ENCODE measurements around the gene SPAG7.

DNA sequence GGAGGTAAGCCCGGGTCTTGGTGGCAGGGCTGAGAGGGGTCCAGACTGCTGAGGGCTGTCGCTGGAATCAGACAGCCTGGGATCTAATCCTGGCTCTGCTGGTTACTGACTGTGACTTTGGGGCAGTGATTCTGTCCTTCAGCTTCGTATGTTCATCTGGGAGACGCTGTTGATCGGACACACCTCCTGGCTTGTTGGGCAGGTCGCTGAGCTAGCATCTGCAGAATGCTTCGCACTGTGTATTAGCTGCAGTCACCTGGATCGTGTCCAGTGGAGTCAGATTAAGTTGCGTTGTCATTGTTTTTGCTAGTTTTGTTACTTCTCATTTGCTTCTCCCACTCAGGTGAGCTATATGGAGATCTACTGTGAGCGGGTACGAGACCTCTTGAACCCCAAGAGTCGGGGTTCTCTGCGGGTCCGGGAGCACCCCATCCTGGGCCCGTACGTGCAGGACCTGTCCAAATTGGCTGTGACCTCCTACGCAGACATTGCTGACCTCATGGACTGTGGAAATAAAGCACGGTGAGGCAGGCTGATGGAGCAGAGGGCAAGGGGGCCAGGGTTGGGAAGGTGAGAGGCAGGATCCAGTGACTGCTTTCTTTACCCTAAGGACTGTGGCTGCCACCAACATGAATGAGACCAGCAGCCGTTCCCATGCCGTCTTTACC is 34.6 kb upstream of the SPAG7 start:
- no peak for TF ChIP-seq POLR2AphosphoS5 (IDR thresholded peaks at IDR 0.05; ENCODE audit: low read depth, low read length)
- TF ChIP-seq POLR2A (IDR thresholded peaks at IDR 0.05; ENCODE audit: borderline replicate concordance, extremely low read depth, insufficient read depth, insufficient read length): no peak
- no peak for TF ChIP-seq CTCF (IDR thresholded peaks at IDR 0.05 in 2 of 3, conservative IDR thresholded peaks at IDR 0.05 in 1 of 3; ENCODE audit: borderline replicate concordance in 1 of 3, insufficient read depth in 1 of 3, low read depth in 2 of 3, low read length in 2 of 3)
- TF ChIP-seq SRF (IDR thresholded peaks at IDR 0.05; ENCODE audit: low read depth): no peak
- TF ChIP-seq, protein P1, sequence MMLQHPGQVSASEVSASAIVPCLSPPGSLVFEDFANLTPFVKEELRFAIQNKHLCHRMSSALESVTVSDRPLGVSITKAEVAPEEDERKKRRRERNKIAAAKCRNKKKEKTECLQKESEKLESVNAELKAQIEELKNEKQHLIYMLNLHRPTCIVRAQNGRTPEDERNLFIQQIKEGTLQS (IDR thresholded peaks at IDR 0.05): no peak
- no peak for TF ChIP-seq EZH2 (IDR thresholded peaks at IDR 0.05)
- TF ChIP-seq SP1 (IDR thresholded peaks at IDR 0.05; ENCODE audit: low read depth): no peak
- no peak for TF ChIP-seq ZFX (IDR thresholded peaks at IDR 0.05)
- no peak for TF ChIP-seq FOSL1 (IDR thresholded peaks at IDR 0.05; ENCODE audit: low read depth)

Measured in HCT116 (cell line).